ENCODE data around the gene BICD1.

DNA sequence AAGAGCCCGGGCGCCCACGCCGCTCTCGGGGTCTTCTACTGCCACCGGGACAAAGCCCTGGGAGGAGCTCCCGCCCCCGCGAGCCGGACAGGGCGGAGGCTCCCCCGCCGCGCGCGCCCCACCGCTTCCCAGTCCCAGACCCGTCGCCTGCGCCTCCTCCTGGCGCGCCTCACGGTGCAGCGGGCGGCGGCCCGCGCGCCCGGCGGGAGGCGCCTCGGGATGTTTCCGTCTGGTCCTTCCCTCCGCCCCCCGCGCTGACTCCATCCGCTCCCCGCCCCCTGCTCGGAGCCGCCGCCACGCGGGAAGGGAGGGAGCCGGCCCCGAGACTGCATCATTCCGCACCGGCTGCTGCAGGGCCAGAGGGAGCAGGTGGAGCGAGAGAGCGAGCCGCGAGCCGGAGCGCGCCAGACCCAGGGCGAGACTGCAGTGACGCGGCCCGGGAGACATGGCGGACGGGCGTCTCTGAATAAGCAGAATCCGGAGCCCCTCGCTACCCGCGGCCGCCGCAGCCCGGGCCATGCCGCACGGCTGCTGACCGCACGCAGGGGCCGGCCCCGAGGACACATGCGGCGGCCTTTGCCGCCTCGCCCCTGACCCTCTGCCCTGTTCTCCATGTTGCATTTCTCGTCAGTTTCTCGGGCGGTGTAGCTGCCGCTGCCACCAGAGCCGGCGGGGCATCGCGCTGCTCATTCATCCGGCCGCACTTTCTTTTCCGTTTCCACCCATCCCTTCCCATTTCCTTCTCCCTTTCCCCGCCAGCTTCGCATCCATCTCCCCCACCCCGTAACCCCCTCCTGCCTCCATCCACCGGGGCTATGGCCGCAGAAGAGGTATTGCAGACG is at the start of gene BICD1:
- no peak for TF ChIP-seq GATA3 (IDR thresholded peaks at IDR 0.05; ENCODE audit: low read depth, low read length)
- TF ChIP-seq GATA2 (IDR thresholded peaks at IDR 0.05; ENCODE audit: low read depth, low read length) = no peak
